Activated CD8-positive, alpha-beta memory T cell treated with anti-CD3 and anti-CD28 coated beads for 48 hours (primary cell): Measurements from ENCODE around the gene MAD1L1.
A peak's percentile ranks its signal among the peaks of the same experiment; 100 is the strongest.
"Not testable (repeated sequence)": the region's sequence is repeated elsewhere in the genome, so short reads cannot be mapped to it uniquely, and the experiment has no call there.

Experiments used
- DNase-seq, 3 experiments: peaks; one replicate each; pipeline ENCODE4 v3.0.0-alpha.2; 2020; ENCODE audit warnings: low read depth in 2 of 3, low spot score in 2 of 3

The MAD1L1 gene

GRCh38 chr7:2070151-2070763 lies 162.5 kb downstream of the MAD1L1 start:
- DNase-seq: no peak

GRCh38 chr7:2069472-2069860 lies 163.3 kb downstream of the MAD1L1 start:
- no peak for DNase-seq

GRCh38 chr7:2068693-2069471 lies 163.9 kb downstream of the MAD1L1 start:
- DNase-seq: no peak

- DNase-seq: no peak
These were observed 166.4 kb downstream of the MAD1L1 start for GRCh38 chr7:2066251-2066919.

- DNase-seq: no peak
These were observed 167.2 kb downstream of the MAD1L1 start for GRCh38 chr7:2065528-2065927.

- no peak for DNase-seq
These were observed 169.0 kb downstream of the MAD1L1 start for GRCh38 chr7:2063563-2064260.

- DNase-seq: no peak
These were observed 170.1 kb downstream of the MAD1L1 start for GRCh38 chr7:2062648-2063047.

GRCh38 chr7:2060701-2061100 lies 172.0 kb downstream of the MAD1L1 start:
- no peak for DNase-seq

GRCh38 chr7:2059964-2060700 lies 172.6 kb downstream of the MAD1L1 start:
- no peak for DNase-seq

- DNase-seq: not testable (repeated sequence)
These were observed 174.5 kb downstream of the MAD1L1 start for GRCh38 chr7:2058246-2058645.

GRCh38 chr7:2055956-2056355 lies 176.8 kb downstream of the MAD1L1 start:
- no peak for DNase-seq

GRCh38 chr7:2054927-2055326 lies 177.8 kb downstream of the MAD1L1 start:
- no peak for DNase-seq

- no peak for DNase-seq
These were observed 179.3 kb downstream of the MAD1L1 start for GRCh38 chr7:2053395-2053794.

GRCh38 chr7:2052657-2053048 lies 180.1 kb downstream of the MAD1L1 start:
- DNase-seq: no peak

- DNase-seq: no peak
These were observed 180.8 kb downstream of the MAD1L1 start for GRCh38 chr7:2051707-2052656.

GRCh38 chr7:2050511-2050866 lies 182.3 kb downstream of the MAD1L1 start:
- DNase-seq: no peak

- DNase-seq: peak in 1 of 3 experiments; percentile 43
These were observed 182.8 kb downstream of the MAD1L1 start for GRCh38 chr7:2049782-2050510.

- no peak for DNase-seq
These were observed 183.5 kb downstream of the MAD1L1 start for GRCh38 chr7:2049111-2049781.

GRCh38 chr7:2048531-2048930 lies 184.2 kb downstream of the MAD1L1 start:
- DNase-seq: no peak
